Activated CD8-positive, alpha-beta T cell treated with anti-CD3 and anti-CD28 coated beads for 36 hours (primary cell): ENCODE measurements around the gene MDK. TPM values are rescaled to one million over a fixed set of nuclear protein-coding genes. Genes with fewer than 3 reads are reported as not detected.

Source experiments
- ATAC-seq: fragments of 200-7000 bp; cut with Tn5 transposase; one replicate; pipeline ENCODE4 v1.10.0; 2021; ENCODE audit warnings: mild to moderate bottlenecking, moderate library complexity
- CTCF ChIA-PET: fragments of 350-600 bp; sonication (Branson Sonifier 250); formaldehyde crosslinking; loops from one replicate; lab custom pipeline; 2021; ENCODE audit warnings: antibody characterized with exemption; lab: Charles Lee
- POLR2A ChIA-PET: fragments of 350-600 bp; sonication (Branson Sonifier 250); formaldehyde crosslinking; loops from one replicate; lab custom pipeline; 2021; ENCODE audit warnings: antibody characterized with exemption; lab: Charles Lee
- DNase-seq: peaks from one replicate; pipeline ENCODE4 v3.0.0-alpha.2; 2020
- H3K27ac Mint-ChIP-seq: one replicate; pipeline ENCODE4 v1.8.0; 2021; ENCODE audit warnings: mild to moderate bottlenecking, mixed read lengths
- H3K27me3 Mint-ChIP-seq: one replicate; pipeline ENCODE4 v1.8.0; 2021; ENCODE audit warnings: mixed read lengths
- H3K36me3 Mint-ChIP-seq: one replicate; pipeline ENCODE4 v1.8.0; 2021; ENCODE audit warnings: low read depth, mixed read lengths
- H3K4me1 Mint-ChIP-seq: one replicate; pipeline ENCODE4 v1.8.0; 2021; ENCODE audit warnings: low read depth, mixed read lengths
- H3K4me3 Mint-ChIP-seq: one replicate; pipeline ENCODE4 v1.8.0; 2021; ENCODE audit warnings: mild to moderate bottlenecking, moderate library complexity, mixed read lengths
- H3K9me3 Mint-ChIP-seq: one replicate; pipeline ENCODE4 v1.8.0; 2021; ENCODE audit warnings: mixed read lengths
- CTCF ChIP-seq: fragments of 200-600 bp; IDR thresholded peaks from one replicate; pipeline ENCODE4 v1.8.0; 2022; ENCODE audit warnings: antibody characterized with exemption, mild to moderate bottlenecking
- intact Hi-C: fragments of 100-400 bp; cut with micrococcal nuclease; formaldehyde crosslinking; loops from one replicate; pipeline ENCODE4 v1.10.0; 2022
- total RNA-seq, 2 experiments: library from RNA; stranded (reverse); gene quantifications; one replicate each; pipeline ENCODE4 v1.2.3, GENCODE V29; 2021

Gene MDK
- total RNA-seq, 2 experiments from 2014 or later: 4.2 to 4.9 TPM

- H3K4me3 Mint-ChIP-seq: peak overlapping the region; percentile 74
- peaks cover 3% of the 10 kb centered on the region for H3K36me3 Mint-ChIP-seq
- H3K27me3 Mint-ChIP-seq: no peaks in the 10 kb centered on the region
- ATAC-seq (peak; percentile 94), DNase-seq (peak; percentile 85)
- intact Hi-C loops: no loop called here
- H3K4me1 Mint-ChIP-seq: peaks cover 59% of the 10 kb centered on the region
- no peak for TF ChIP-seq CTCF
- peak overlapping the region; percentile 95 for H3K27ac Mint-ChIP-seq
- no peaks in the 10 kb centered on the region for H3K9me3 Mint-ChIP-seq
- ChIA-PET CTCF (interaction anchor here (0.6 to 20.2 kb wide), 8 partner anchors 3 to 230 kb away, joined by 3 to 480 read pairs (median 6); partner anchors contain the start of gene DGKZ), POLR2A (interaction anchor here (0.9 to 10.2 kb wide), 2 partner anchors 10 to 11 kb away, joined by 4 to 135 read pairs; partner anchors contain the start of gene DGKZ)
Observed at GRCh38 chr11:46361283-46362155, 19.9 kb upstream of the MDK start.

GRCh38 chr11:46362156-46363030, 19.1 kb upstream of the MDK start:
- intact Hi-C loops: no loop called here
- no peak for TF ChIP-seq CTCF
- DNase-seq: no peak
- ATAC-seq: no peak
- Mint-ChIP-seq H3K9me3 (no peaks in the 10 kb centered on the region), H3K4me1 (peaks cover 57% of the 10 kb centered on the region), H3K27ac (peak overlapping the region; percentile 95), H3K4me3 (peak overlapping the region; percentile 74), H3K27me3 (no peaks in the 10 kb centered on the region), H3K36me3 (no peaks in the 10 kb centered on the region)
- POLR2A ChIA-PET: interaction anchor here (10.2 kb wide), 1 partner anchor 12 kb away, joined by 135 read pairs; the partner anchor contains the start of gene DGKZ
- CTCF ChIA-PET: interaction anchor here (1.9 to 17.8 kb wide), 3 partner anchors 11 to 123 kb away, joined by 6 to 480 read pairs (median 13); partner anchors contain the start of gene DGKZ

GRCh38 chr11:46363031-46363407, 18.4 kb upstream of the MDK start:
- ATAC-seq (no peak), DNase-seq (no peak)
- Mint-ChIP-seq H3K27ac (peak overlapping the region; percentile 95), H3K27me3 (no peaks in the 10 kb centered on the region), H3K9me3 (no peaks in the 10 kb centered on the region), H3K4me1 (peaks cover 56% of the 10 kb centered on the region), H3K36me3 (no peaks in the 10 kb centered on the region), H3K4me3 (peak overlapping the region; percentile 74)
- POLR2A ChIA-PET: interaction anchor here (10.2 kb wide), 1 partner anchor 12 kb away, joined by 135 read pairs; the partner anchor contains the start of gene DGKZ
- TF ChIP-seq CTCF: no peak
- intact Hi-C loops: no loop called here
- CTCF ChIA-PET: interaction anchor here (2.7 to 17.8 kb wide), 2 partner anchors 11 to 124 kb away, joined by 13 to 480 read pairs; partner anchors contain the start of gene DGKZ

GRCh38 chr11:46363455-46364005, 17.9 kb upstream of the MDK start:
- no peak for TF ChIP-seq CTCF
- Mint-ChIP-seq H3K27me3 (no peaks in the 10 kb centered on the region), H3K27ac (peak overlapping the region; percentile 95), H3K36me3 (peaks cover 3% of the 10 kb centered on the region), H3K4me1 (peaks cover 54% of the 10 kb centered on the region), H3K4me3 (no peak overlapping the region), H3K9me3 (no peaks in the 10 kb centered on the region)
- POLR2A ChIA-PET: interaction anchor here (10.2 kb wide), 1 partner anchor 13 kb away, joined by 135 read pairs; the partner anchor contains the start of gene DGKZ
- ATAC-seq (no peak), DNase-seq (no peak)
- intact Hi-C loops: no loop called here
- CTCF ChIA-PET: interaction anchor here (2.7 to 17.8 kb wide), 2 partner anchors 12 to 124 kb away, joined by 13 to 480 read pairs; partner anchors contain the start of gene DGKZ
